ENCODE measurements around the gene GCFC2. TPM values are rescaled to one million over a fixed set of nuclear protein-coding genes. Genes with fewer than 3 reads are reported as not detected.

Gene GCFC2
- total RNA-seq, 2 donors from 2014 or later: 13.5 to 24.8 TPM

DNA sequence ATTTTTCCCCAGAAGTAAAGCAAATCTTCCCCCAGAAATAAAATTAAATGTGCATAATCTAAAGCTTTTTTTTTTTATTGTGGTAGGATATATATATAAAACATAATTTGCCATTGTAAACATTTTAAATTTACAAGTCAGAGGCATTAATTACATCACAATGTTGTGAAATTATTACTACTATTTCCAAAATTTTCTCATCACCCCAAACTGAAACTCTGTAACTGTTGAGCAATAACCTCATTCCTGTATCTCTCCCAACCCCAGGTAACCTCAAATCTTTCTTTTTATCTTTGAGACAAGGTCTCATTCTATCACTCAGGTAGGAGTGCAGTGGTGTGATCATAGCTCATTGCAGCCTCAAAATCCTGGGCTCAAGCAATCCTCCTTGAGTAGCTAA, 52.9 kb downstream of the GCFC2 start:
- Mint-ChIP-seq H3K27ac (no peak overlapping the region), H3K27me3 (no peaks in the 10 kb centered on the region), H3K9me3 (peaks cover 8% of the 10 kb centered on the region), H3K4me1 (ENCODE audit: low read depth in 2 of 2) (peaks cover 14 to 17% of the 10 kb centered on the region in 2 donors), H3K4me3 (no peak overlapping the region), H3K36me3 (peaks cover 71% of the 10 kb centered on the region)
- no peak for ATAC-seq
- DNase-seq (ENCODE audit: low spot score): no peak

DNA sequence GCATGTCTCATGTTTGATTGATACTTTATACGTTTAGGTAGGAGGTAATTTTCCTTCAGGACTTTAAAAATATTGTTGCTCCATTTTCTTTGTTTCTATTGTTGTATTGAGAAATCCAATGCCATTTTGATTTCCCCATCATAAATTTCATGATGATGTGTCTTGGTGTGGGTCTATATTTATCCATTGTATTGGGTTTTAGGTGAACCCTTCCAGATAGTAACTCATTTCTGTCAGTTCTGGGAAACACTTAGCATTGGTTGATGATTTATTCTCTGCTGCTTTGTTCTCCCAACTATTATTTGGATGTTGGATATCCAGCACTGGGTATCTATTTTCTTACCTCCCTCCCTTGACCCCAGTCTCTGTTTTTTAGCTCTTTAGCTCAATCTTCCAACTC, 54.2 kb downstream of the GCFC2 start:
- no peak for DNase-seq (ENCODE audit: low spot score)

DNA sequence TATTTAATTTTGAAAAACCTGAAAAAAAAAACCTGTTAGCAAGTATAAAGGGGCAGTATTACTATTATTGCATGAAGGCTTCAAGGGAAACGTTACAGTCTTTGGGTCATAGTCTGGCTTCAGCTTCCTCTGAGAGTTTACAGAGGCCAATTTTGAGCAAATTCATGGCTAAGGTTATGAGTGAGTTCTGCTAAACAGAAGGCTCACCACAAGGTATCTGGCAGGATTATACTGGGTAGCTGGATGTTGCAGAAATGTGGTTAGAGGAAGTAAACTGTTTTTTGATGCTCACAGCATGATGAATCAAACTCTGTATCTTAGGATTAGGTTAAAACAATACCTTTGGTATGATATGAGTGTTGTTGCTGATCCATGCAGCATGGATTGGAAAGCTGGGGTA, 54.9 kb downstream of the GCFC2 start:
- H3K27me3 Mint-ChIP-seq: no peaks in the 10 kb centered on the region
- ATAC-seq: no peak
- peaks cover 72% of the 10 kb centered on the region for H3K36me3 Mint-ChIP-seq
- peaks cover 8% of the 10 kb centered on the region for H3K9me3 Mint-ChIP-seq
- no peak overlapping the region for H3K27ac Mint-ChIP-seq
- no peak for DNase-seq (ENCODE audit: low spot score)
- H3K4me1 Mint-ChIP-seq (ENCODE audit: low read depth in 2 of 2): peaks cover 16 to 17% of the 10 kb centered on the region in 2 donors
- H3K4me3 Mint-ChIP-seq: no peak overlapping the region

More for the DNA sequence above, 54.2 kb downstream of the GCFC2 start:
- no peak for ATAC-seq
- H3K4me1 Mint-ChIP-seq (ENCODE audit: low read depth in 2 of 2): peaks cover 14 to 17% of the 10 kb centered on the region in 2 donors
- no peak overlapping the region for H3K27ac Mint-ChIP-seq
- H3K9me3 Mint-ChIP-seq: peaks cover 8% of the 10 kb centered on the region
- no peak overlapping the region for H3K4me3 Mint-ChIP-seq
- peaks cover 74% of the 10 kb centered on the region for H3K36me3 Mint-ChIP-seq
- H3K27me3 Mint-ChIP-seq: no peaks in the 10 kb centered on the region

DNA sequence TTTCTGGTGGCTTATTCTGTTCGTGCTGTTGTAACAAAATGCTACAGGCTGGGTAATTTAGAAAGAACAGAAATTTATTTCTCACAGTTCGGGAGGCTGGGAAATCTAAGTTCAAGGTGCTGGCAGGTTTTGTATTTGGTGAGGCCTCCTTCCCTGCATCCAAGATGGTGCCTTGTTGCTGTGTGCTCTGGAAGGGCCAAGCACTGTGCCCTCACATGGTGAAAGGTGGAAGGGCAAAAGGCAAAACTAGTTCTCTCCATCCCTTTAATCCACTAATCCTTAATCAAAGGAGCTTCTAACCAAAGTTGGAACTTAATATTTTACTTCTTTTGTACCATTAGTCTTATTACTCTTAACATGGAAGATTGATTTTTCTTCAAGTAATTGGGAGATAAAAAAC, 56.7 kb downstream of the GCFC2 start:
- Mint-ChIP-seq H3K9me3 (peaks cover 3% of the 10 kb centered on the region), H3K36me3 (peaks cover 61% of the 10 kb centered on the region), H3K4me1 (ENCODE audit: low read depth in 2 of 2) (peaks cover 15 to 16% of the 10 kb centered on the region in 2 donors), H3K27me3 (no peaks in the 10 kb centered on the region), H3K4me3 (no peak overlapping the region), H3K27ac (no peak overlapping the region)
- DNase-seq (ENCODE audit: low spot score) (no peak), ATAC-seq (no peak)

DNA sequence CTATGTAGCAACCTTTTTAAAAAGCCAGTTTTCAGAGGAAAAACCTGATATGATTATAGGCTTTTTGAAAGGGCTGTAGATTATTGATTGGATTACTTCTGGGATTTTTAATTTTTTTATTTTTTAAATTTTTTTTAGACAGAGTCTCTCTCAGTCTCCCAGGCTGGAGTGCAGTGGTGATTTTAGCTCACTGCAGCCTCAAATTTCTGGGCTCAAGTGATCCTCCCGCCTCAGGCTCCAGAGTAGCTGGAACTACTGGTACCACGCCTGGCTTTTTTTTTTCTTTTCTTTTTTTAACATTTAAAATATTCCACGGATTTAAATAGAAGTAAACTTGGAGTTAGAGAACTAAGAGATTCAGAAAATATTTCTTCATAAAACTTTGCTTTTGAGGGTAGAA, 62.9 kb downstream of the GCFC2 start:
- ATAC-seq (no peak), DNase-seq (ENCODE audit: low spot score) (no peak)
- Mint-ChIP-seq H3K36me3 (peaks cover 14% of the 10 kb centered on the region), H3K4me1 (ENCODE audit: low read depth in 2 of 2) (peaks cover 16 to 24% of the 10 kb centered on the region in 2 donors), H3K4me3 (peak overlapping the region; percentile 85), H3K27ac (peak overlapping the region; percentile 75 to 91), H3K9me3 (no peaks in the 10 kb centered on the region), H3K27me3 (no peaks in the 10 kb centered on the region)

DNA sequence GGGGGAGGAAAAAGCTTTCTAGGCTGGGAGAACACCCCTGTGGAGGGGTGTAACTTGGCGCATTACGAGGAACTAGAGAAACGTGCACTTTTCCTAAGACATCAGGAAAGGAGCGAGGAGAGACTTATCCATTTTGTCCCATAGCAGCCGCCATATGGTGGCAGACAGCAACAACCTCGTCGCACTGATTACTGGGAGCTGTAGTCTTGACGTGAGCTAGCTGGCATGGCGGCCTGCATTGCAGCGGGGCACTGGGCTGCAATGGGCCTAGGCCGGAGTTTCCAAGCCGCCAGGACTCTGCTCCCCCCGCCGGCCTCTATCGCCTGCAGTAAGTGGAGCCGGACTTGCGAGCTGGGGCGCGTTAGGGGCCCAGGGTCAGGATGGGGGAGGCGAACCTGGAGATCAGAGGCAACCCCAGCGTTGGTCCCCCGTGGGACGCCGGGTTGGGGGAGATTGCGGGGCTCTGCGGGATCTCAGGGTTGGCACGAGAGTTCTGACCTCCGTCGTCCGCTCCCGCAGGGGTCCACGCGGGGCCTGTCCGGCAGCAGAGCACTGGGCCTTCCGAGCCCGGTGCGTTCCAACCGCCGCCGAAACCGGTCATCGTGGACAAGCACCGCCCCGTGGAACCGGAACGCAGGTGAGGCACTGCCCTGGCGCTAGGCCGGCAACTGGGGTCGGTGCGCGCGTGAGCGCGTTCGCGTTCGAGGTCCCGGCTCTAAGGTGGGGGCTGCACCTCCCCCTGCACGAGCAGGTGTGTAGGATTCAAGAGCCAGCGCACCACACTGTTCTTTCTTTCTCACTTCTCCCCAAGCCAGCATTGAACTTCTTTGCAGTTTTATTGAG, 63.9 kb downstream of the GCFC2 start, which contains the start of gene MRPL19:
Gene MRPL19 (plus strand): TSS at position 201 of the 843 bp plus-strand sequence. CDS start 25 bp downstream, at position 226.
- Mint-ChIP-seq H3K36me3 (peaks cover 6% of the 10 kb centered on the region), H3K4me1 (ENCODE audit: low read depth in 2 of 2) (peaks cover 16 to 24% of the 10 kb centered on the region in 2 donors), H3K9me3 (no peaks in the 10 kb centered on the region), H3K27ac (peak within 1 kb of the TSS; percentile 75 to 91), H3K27me3 (no peaks in the 10 kb centered on the region), H3K4me3 (peak within 1 kb of the TSS; percentile 85)
- ATAC-seq (peak; percentile 97 to 99), DNase-seq (ENCODE audit: low spot score) (peak; percentile 82)

DNA sequence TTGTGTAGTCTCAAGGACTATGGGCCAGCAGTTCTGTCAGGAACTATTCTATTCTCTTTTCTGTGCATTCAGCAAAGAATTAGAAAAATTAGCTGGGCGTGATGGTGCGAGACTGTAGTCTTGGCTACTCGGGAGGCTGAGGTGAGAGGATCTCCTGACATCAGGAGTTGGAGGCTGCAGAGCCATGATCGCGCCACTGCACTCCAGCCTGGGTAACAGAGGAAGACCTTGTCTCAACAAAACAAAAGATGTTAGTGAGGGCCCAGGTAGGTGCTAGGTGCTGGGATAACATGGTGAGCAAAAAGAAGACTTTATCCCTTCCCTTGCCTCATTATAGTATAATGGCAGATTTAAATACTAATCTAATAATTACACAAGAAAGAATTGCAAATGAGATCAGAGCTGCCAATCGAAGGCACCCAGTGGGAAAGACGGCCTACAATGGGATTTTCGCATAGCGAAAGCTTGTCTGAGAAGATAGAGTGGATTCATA, 64.6 kb downstream of the GCFC2 start:
- Mint-ChIP-seq H3K4me3 (peak overlapping the region; percentile 85), H3K4me1 (ENCODE audit: low read depth in 2 of 2) (peaks cover 14 to 24% of the 10 kb centered on the region in 2 donors), H3K27ac (peak overlapping the region; percentile 75 to 91), H3K36me3 (peaks cover 6% of the 10 kb centered on the region), H3K9me3 (no peaks in the 10 kb centered on the region), H3K27me3 (no peaks in the 10 kb centered on the region)
- DNase-seq (ENCODE audit: low spot score) (no peak), ATAC-seq (no peak)

DNA sequence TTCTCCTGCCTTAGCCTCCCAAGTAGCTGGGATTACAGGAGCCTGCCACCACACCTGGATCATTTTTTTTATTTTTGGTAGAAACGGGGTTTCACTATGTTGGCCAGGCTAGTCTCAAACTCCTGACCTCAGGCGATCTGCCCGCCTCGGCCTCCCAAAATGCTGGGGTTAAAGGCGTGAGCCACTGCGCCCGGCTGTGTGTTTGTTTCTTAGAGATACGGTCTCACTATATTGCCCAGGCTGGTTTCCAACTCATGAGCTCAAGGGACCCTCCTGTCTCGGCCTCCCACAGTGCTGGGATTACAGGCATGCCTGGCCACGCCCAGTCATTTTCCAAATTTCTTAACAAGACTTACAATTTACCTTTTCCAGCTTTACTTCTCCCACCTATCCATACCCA, 65.1 kb downstream of the GCFC2 start:
- ATAC-seq (no peak), DNase-seq (ENCODE audit: low spot score) (no peak)
- Mint-ChIP-seq H3K36me3 (peaks cover 5% of the 10 kb centered on the region), H3K9me3 (no peaks in the 10 kb centered on the region), H3K4me3 (no peak overlapping the region), H3K4me1 (ENCODE audit: low read depth in 2 of 2) (peaks cover 14 to 23% of the 10 kb centered on the region in 2 donors), H3K27me3 (no peaks in the 10 kb centered on the region), H3K27ac (no peak overlapping the region)

DNA sequence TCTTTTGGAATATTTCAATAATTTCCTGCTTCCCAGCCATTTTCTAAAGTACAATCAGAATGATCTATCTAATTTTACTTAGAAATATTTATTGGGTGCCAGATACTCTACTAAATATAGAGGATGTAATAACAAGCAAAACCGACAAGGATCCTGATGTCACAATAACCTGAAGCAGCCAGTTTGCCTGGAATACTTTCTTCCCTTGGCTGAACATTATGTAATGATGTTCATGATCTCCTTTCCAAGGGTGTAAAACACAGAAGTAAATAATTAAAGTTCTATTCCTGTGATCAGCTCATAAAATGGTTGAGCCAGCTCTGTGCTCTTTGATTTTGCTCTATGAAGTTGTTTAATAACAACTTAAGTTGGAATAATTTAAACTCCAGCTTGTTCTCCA, 66.7 kb downstream of the GCFC2 start:
- DNase-seq (ENCODE audit: low spot score) (no peak), ATAC-seq (no peak)
- H3K27me3 Mint-ChIP-seq: peaks cover 7% of the 10 kb centered on the region in 2 donors
- peaks cover 11 to 18% of the 10 kb centered on the region in 2 donors for H3K4me1 Mint-ChIP-seq (ENCODE audit: low read depth in 2 of 2)
- H3K4me3 Mint-ChIP-seq: no peak overlapping the region
- no peaks in the 10 kb centered on the region for H3K36me3 Mint-ChIP-seq
- no peaks in the 10 kb centered on the region for H3K9me3 Mint-ChIP-seq
- no peak overlapping the region for H3K27ac Mint-ChIP-seq

DNA sequence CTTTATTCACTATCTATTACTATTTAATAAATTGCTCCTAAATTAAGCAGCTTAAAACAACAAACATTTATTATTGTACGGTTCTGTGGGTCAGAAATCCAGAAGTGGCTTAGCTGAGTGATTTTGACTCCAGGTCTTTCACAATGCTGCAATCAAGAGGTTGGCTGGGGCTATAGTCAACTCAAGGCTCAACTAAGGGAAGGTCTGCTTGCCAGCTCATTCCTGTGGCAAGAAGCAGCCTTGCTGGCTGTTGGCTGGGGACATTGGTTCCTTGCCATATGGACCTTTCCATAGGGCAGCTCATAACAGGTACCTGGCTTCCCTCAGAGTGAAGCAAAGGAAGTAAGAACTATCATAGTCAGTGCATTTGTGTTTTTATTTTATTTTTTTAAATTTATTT, 69.1 kb downstream of the GCFC2 start:
- ATAC-seq (no peak), DNase-seq (ENCODE audit: low spot score) (no peak)
- Mint-ChIP-seq H3K9me3 (no peaks in the 10 kb centered on the region), H3K36me3 (no peaks in the 10 kb centered on the region), H3K27ac (no peak overlapping the region), H3K4me3 (no peak overlapping the region), H3K27me3 (peaks cover 19 to 22% of the 10 kb centered on the region in 2 donors), H3K4me1 (ENCODE audit: low read depth in 2 of 2) (peaks cover 6 to 7% of the 10 kb centered on the region in 2 donors)

DNA sequence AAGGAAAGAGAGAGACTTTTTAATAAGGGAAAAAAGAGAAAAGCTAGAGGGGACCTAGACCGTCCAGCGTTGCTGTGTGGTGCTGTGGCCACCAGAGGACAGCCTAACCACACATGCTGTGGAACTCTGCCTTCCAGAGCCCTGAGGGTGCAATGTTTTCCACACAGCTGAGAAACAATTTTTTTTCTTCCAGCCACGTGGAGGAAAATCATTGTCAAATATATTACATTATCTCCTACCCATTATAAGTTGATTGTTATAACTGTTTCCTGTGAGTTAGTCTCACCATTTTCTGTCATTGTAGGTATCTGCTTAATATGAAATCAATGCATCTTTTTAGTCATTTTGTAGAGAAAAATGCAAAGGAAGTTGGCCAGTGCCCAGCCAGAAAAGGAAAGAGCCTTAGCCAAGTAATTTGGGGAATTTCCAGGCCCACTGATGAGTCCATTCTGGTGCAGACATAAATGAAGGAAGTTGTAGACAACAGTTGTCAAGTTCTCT, 70.0 kb downstream of the GCFC2 start:
- H3K27ac Mint-ChIP-seq: no peak overlapping the region
- no peaks in the 10 kb centered on the region for H3K36me3 Mint-ChIP-seq
- no peak for DNase-seq (ENCODE audit: low spot score)
- no peak overlapping the region for H3K4me3 Mint-ChIP-seq
- no peaks in the 10 kb centered on the region for H3K9me3 Mint-ChIP-seq
- peaks cover 24 to 29% of the 10 kb centered on the region in 2 donors for H3K27me3 Mint-ChIP-seq
- peak; percentile 79 to 89 for ATAC-seq
- no peaks in the 10 kb centered on the region for H3K4me1 Mint-ChIP-seq (ENCODE audit: low read depth in 2 of 2)

DNA sequence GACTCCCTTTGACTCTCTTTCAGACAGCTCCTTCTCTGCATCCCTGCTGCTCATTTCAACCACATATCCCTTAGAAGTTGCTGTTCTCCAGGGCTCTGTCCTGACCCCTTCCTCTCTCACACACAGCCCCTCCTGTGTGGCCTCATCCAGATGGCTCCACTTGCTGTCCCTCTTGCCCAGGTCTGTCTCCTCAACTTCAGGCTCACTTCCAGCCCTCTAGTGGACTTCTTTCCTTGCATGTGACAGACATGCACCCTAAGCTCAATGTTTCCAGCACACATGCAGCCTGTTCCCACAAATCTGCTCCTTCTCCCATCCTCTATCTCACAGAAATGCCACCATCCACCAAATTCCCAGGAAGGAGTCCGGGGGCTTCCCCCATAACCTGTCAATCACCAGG, 73.1 kb downstream of the GCFC2 start:
- Mint-ChIP-seq H3K4me1 (ENCODE audit: low read depth in 2 of 2) (no peaks in the 10 kb centered on the region), H3K27me3 (peaks cover 27 to 32% of the 10 kb centered on the region in 2 donors), H3K4me3 (no peak overlapping the region), H3K36me3 (no peaks in the 10 kb centered on the region), H3K27ac (no peak overlapping the region), H3K9me3 (no peaks in the 10 kb centered on the region)
- DNase-seq (ENCODE audit: low spot score) (no peak), ATAC-seq (no peak)

DNA sequence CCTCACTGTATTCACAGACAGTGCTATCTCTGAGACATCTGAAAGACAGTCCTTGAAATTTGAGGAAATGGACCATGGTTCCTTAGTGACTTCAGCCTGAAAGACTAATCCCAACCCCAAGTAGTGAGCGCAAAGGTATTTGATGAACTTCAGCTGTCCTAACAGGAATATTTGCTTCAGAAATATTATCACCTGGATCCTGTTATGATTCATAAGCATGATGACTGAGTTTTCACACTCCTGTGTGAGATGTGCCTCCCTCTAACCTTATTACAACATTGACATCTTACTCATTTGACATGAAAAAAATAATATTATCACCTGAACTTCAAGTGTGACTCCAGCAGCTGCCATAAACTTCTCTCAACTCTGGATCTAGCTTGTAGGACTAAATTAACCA, 75.8 kb downstream of the GCFC2 start:
- no peak overlapping the region for H3K27ac Mint-ChIP-seq
- no peaks in the 10 kb centered on the region for H3K9me3 Mint-ChIP-seq
- no peaks in the 10 kb centered on the region for H3K4me1 Mint-ChIP-seq (ENCODE audit: low read depth in 2 of 2)
- H3K27me3 Mint-ChIP-seq: peaks cover 37 to 41% of the 10 kb centered on the region in 2 donors
- no peak overlapping the region for H3K4me3 Mint-ChIP-seq
- no peak for ATAC-seq
- H3K36me3 Mint-ChIP-seq: no peaks in the 10 kb centered on the region
- no peak for DNase-seq (ENCODE audit: low spot score)

DNA sequence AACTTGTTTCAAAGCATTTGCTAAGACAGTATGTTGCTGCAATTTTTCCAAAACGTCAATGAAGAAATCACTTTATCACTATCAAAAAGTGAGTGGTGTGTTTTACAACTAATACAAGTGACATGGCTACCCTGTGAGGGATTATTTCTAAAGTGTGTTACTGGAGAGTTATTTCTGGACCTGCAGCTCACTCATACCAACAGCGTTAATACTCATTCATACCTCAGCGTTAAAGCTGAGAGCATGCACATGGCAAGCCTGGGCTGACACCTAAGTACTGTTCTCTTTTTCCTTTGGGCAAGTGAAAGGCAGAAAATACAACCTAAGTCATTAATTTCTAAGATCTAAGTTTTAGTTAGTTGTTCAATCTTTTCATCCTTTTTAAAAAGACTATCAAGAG, 77.1 kb downstream of the GCFC2 start:
- Mint-ChIP-seq H3K36me3 (no peaks in the 10 kb centered on the region), H3K4me3 (no peak overlapping the region), H3K9me3 (no peaks in the 10 kb centered on the region), H3K27me3 (peaks cover 30 to 31% of the 10 kb centered on the region in 2 donors), H3K4me1 (ENCODE audit: low read depth in 2 of 2) (no peaks in the 10 kb centered on the region), H3K27ac (no peak overlapping the region)
- no peak for ATAC-seq
- DNase-seq (ENCODE audit: low spot score): no peak

Measured in natural killer cell treated with Interleukin-12 subunit alpha and Interleukin-12 subunit beta and Interleukin-15 and Interleukin-18, amount 100 ng/mL, for 72 hours (primary cell).